Measurements from ENCODE around the gene POMT2. TPM values are rescaled to one million over a fixed set of nuclear protein-coding genes. Genes with fewer than 3 reads are reported as not detected.

Gene POMT2
- total RNA-seq, 6 donors from 2014 or later = 14.6 to 36.7 (median 25.4) TPM

DNA sequence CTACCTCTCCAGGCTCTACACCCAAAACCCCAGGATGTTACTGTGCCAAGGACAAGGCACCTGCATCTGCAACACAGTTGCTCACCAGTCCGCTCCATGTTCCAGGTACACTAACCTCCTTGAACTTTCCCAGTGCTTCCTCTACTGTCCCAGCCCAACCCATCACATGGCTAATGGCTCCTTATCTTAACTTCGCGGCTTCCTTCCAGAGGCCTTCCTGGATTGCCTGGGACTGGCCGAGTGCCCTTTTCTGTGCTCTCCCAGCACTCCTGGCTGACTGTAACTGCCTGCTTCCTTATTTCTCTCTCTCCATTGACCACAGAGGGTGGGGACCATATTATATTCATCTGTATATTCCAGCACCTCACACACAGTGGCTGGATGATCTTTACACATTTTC lies 20.9 kb downstream of the POMT2 start:
- H3K9me3 ChIP-seq = no peaks in the 10 kb centered on the region
- ATAC-seq (ENCODE audit: low FRiP score in 2 of 2) (no peak), DNase-seq (no peak)
- no peak overlapping the region for H3K4me3 ChIP-seq
- peaks cover 5 to 15% (median 8%) of the 10 kb centered on the region in 4 donors for H3K4me1 ChIP-seq
- H3K36me3 ChIP-seq = peaks cover 0 to 65% (median 16%) of the 10 kb centered on the region in 4 donors
- 73 to 78% methylated on average over 4 of the region's 4 CpGs for WGBS, 2 donors
- H3K27ac ChIP-seq = no peak overlapping the region
- H3K27me3 ChIP-seq = no peaks in the 10 kb centered on the region
- TF ChIP-seq, protein P1, sequence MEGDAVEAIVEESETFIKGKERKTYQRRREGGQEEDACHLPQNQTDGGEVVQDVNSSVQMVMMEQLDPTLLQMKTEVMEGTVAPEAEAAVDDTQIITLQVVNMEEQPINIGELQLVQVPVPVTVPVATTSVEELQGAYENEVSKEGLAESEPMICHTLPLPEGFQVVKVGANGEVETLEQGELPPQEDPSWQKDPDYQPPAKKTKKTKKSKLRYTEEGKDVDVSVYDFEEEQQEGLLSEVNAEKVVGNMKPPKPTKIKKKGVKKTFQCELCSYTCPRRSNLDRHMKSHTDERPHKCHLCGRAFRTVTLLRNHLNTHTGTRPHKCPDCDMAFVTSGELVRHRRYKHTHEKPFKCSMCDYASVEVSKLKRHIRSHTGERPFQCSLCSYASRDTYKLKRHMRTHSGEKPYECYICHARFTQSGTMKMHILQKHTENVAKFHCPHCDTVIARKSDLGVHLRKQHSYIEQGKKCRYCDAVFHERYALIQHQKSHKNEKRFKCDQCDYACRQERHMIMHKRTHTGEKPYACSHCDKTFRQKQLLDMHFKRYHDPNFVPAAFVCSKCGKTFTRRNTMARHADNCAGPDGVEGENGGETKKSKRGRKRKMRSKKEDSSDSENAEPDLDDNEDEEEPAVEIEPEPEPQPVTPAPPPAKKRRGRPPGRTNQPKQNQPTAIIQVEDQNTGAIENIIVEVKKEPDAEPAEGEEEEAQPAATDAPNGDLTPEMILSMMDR (IDR thresholded peaks at IDR 0.05) = no peak
- TF ChIP-seq POLR2A (IDR thresholded peaks at IDR 0.05) (no peak), POLR2AphosphoS5 (IDR thresholded peaks at IDR 0.05) (no peak), EP300 (IDR thresholded peaks at IDR 0.05) (no peak)

DNA sequence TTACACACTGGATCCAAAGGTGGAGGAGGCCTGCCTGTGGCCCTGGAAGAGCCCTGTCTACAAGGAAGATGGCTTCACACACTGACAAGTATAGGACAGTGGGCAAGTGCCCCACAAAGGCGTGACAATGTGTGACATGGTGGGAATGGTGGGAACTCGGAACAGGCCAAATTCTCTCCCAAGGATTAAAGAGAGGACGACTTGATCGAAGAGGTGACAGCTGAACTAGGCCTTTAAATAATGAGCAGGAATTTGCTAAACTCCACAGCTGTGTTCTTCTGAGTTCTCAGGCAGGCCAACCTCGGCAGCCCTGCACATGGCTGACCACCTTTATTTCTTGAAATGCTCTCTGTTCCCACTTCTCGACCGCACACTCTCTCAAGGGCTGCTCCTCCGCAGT lies 23.8 kb downstream of the POMT2 start:
- Histone ChIP-seq H3K4me3 (no peak overlapping the region), H3K27ac (no peak overlapping the region), H3K9me3 (no peaks in the 10 kb centered on the region), H3K27me3 (no peaks in the 10 kb centered on the region), H3K36me3 (peaks cover 0 to 72% (median 17%) of the 10 kb centered on the region in 4 donors), H3K4me1 (no peaks in the 10 kb centered on the region)
- no peak for TF ChIP-seq POLR2AphosphoS5 (IDR thresholded peaks at IDR 0.05)
- TF ChIP-seq, protein P1 (IDR thresholded peaks at IDR 0.05) = no peak
- no peak for TF ChIP-seq POLR2A (IDR thresholded peaks at IDR 0.05)
- TF ChIP-seq EP300 (IDR thresholded peaks at IDR 0.05) = no peak
- DNase-seq = no peak
- ATAC-seq (ENCODE audit: low FRiP score in 2 of 2) = no peak
- 86 to 95% methylated on average over 8 of the region's 8 CpGs for WGBS, 2 donors

DNA sequence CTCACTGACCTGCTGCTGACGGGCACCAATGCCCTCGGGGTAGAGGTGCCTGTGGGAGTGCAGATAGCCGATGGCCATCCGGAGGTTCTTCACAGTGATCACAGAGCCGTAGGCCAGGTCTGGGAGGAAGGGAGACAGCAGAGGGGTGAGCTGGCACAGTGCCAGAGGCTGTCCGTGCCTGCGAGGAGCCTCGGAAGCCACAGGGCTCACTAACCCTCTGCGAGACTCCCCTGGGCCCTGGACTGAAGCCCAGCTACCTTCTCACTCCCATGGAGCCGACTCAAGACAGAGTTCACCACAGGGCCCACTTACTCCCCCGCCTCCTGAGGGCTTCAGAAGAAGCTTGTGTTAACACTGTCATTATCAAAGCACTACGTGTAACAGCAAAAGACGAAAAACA lies 24.5 kb downstream of the POMT2 start:
- H3K27ac ChIP-seq = no peak overlapping the region
- WGBS, 2 donors = 77 to 84% methylated on average over 5 to 13 of the region's 13 CpGs
- H3K27me3 ChIP-seq = no peaks in the 10 kb centered on the region
- H3K36me3 ChIP-seq = peaks cover 0 to 68% (median 17%) of the 10 kb centered on the region in 4 donors
- DNase-seq (no peak), ATAC-seq (ENCODE audit: low FRiP score in 2 of 2) (no peak)
- TF ChIP-seq EP300 (IDR thresholded peaks at IDR 0.05) = no peak
- TF ChIP-seq, protein P1 (IDR thresholded peaks at IDR 0.05) = no peak
- no peak for TF ChIP-seq POLR2A (IDR thresholded peaks at IDR 0.05)
- TF ChIP-seq POLR2AphosphoS5 (IDR thresholded peaks at IDR 0.05) = no peak
- H3K9me3 ChIP-seq = no peaks in the 10 kb centered on the region
- no peaks in the 10 kb centered on the region for H3K4me1 ChIP-seq
- no peak overlapping the region for H3K4me3 ChIP-seq

DNA sequence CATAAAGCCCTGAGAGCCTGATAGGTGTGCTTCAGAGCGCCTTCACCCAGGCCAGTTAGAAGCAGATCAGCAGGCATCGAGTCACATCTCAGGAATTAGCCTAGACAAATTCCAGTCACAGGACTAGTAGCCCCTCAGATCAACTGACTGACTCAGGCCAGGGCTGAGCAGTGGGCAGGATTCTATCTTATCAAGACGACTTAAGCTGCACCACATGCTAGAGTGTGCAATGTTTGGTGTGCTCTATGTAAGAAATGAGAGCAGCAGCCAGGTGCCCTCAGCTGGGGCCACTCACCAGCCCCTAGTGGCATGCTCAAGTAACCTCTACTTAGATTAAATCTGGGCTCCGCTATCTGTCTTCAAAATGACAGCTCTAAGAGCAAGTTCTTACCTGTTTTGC lies 30.0 kb downstream of the POMT2 start:
- WGBS, 2 donors = 87 to 90% methylated on average over 2 to 4 of the region's 4 CpGs
- H3K4me3 ChIP-seq = no peak overlapping the region
- H3K27me3 ChIP-seq = no peaks in the 10 kb centered on the region
- TF ChIP-seq POLR2A (IDR thresholded peaks at IDR 0.05) (no peak), POLR2AphosphoS5 (IDR thresholded peaks at IDR 0.05) (no peak), EP300 (IDR thresholded peaks at IDR 0.05) (no peak)
- TF ChIP-seq, protein P1 (IDR thresholded peaks at IDR 0.05) = no peak
- H3K4me1 ChIP-seq = no peaks in the 10 kb centered on the region
- H3K9me3 ChIP-seq = no peaks in the 10 kb centered on the region
- no peak for DNase-seq
- H3K36me3 ChIP-seq = peaks cover 4 to 70% (median 24%) of the 10 kb centered on the region in 4 donors
- no peak for ATAC-seq (ENCODE audit: low FRiP score in 2 of 2)
- no peak overlapping the region for H3K27ac ChIP-seq

DNA sequence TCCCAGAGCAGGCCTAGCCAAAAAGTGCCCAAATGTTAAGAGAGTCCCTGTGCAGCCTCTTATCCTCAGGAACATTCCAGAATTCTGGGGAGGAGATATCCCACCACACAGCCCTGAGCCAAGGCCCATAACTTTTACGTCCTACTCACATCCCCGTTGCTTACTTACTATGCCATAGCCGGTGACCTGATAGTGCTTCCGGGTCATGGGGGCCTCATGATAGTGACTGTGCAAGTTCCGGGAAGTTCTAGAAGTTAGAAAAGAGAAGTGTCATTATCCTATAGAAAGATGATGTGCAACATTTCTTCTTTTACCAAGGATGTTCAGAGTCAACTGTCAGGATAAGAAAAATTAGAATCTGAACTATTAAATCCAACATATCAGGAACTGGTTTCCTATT lies 34.1 kb downstream of the POMT2 start:
- WGBS, 2 donors = 84 to 86% methylated on average over 5 of the region's 5 CpGs
- DNase-seq = no peak
- Histone ChIP-seq H3K27ac (no peak overlapping the region), H3K4me3 (no peak overlapping the region), H3K36me3 (peaks cover 10 to 80% (median 48%) of the 10 kb centered on the region in 4 donors), H3K27me3 (no peaks in the 10 kb centered on the region), H3K9me3 (no peaks in the 10 kb centered on the region), H3K4me1 (no peaks in the 10 kb centered on the region)
- no peak for ATAC-seq (ENCODE audit: low FRiP score in 2 of 2)
- TF ChIP-seq EP300 (IDR thresholded peaks at IDR 0.05) (no peak), POLR2A (IDR thresholded peaks at IDR 0.05) (no peak), POLR2AphosphoS5 (IDR thresholded peaks at IDR 0.05) (no peak)
- TF ChIP-seq, protein P1 (IDR thresholded peaks at IDR 0.05) = no peak
